T-helper 1 cell treated with Interleukin-12 subunit alpha and Interleukin-12 subunit beta and Interleukin-4 antibody, amounts not matched to agents 30 μg/mL and 1 μg/mL, for 36 hours (primary cell): ENCODE results near the gene CSNK2B.
A peak's percentile ranks its signal among the peaks of the same experiment; 100 is the strongest.

ENCODE experiments used
- H3K27ac Mint-ChIP-seq: one replicate; pipeline ENCODE4 v1.8.0; 2021; ENCODE audit warnings: mild to moderate bottlenecking, mixed read lengths
- H3K27me3 Mint-ChIP-seq: one replicate; pipeline ENCODE4 v1.8.0; 2021; ENCODE audit warnings: low read depth, mixed read lengths
- H3K36me3 Mint-ChIP-seq: one replicate; pipeline ENCODE4 v1.8.0; 2021; ENCODE audit warnings: low read depth, mixed read lengths
- H3K4me1 Mint-ChIP-seq: one replicate; pipeline ENCODE4 v1.8.0; 2021; ENCODE audit warnings: low read depth, mixed read lengths
- H3K4me3 Mint-ChIP-seq: one replicate; pipeline ENCODE4 v1.8.0; 2021; ENCODE audit warnings: mild to moderate bottlenecking, moderate library complexity, mixed read lengths
- H3K9me3 Mint-ChIP-seq: one replicate; pipeline ENCODE4 v1.8.0; 2021; ENCODE audit warnings: mixed read lengths

CSNK2B gene

GRCh38 chr6:31686483-31686882 lies 20.6 kb downstream of the CSNK2B start:
- peaks cover 31% of the 10 kb centered on the region for H3K36me3 Mint-ChIP-seq
- H3K27me3 Mint-ChIP-seq: no peaks in the 10 kb centered on the region
- no peak overlapping the region for H3K4me3 Mint-ChIP-seq
- no peak overlapping the region for H3K27ac Mint-ChIP-seq
- no peaks in the 10 kb centered on the region for H3K9me3 Mint-ChIP-seq
- H3K4me1 Mint-ChIP-seq: peaks cover 1% of the 10 kb centered on the region

- Mint-ChIP-seq H3K9me3 (no peaks in the 10 kb centered on the region), H3K27me3 (no peaks in the 10 kb centered on the region), H3K36me3 (peaks cover 31% of the 10 kb centered on the region), H3K4me3 (no peak overlapping the region), H3K27ac (no peak overlapping the region), H3K4me1 (no peaks in the 10 kb centered on the region)
Observed at GRCh38 chr6:31687321-31687720, 21.4 kb downstream of the CSNK2B start.

- H3K36me3 Mint-ChIP-seq: peaks cover 37% of the 10 kb centered on the region
- no peaks in the 10 kb centered on the region for H3K4me1 Mint-ChIP-seq
- no peak overlapping the region for H3K4me3 Mint-ChIP-seq
- H3K27ac Mint-ChIP-seq: no peak overlapping the region
- H3K27me3 Mint-ChIP-seq: no peaks in the 10 kb centered on the region
- no peaks in the 10 kb centered on the region for H3K9me3 Mint-ChIP-seq
Observed at GRCh38 chr6:31687860-31688693, 22.2 kb downstream of the CSNK2B start.

- H3K27ac Mint-ChIP-seq: no peak overlapping the region
Observed at GRCh38 chr6:31689249-31690110, 23.6 kb downstream of the CSNK2B start.

GRCh38 chr6:31690231-31691077 lies 24.6 kb downstream of the CSNK2B start:
- Mint-ChIP-seq H3K4me3 (no peak overlapping the region), H3K4me1 (no peaks in the 10 kb centered on the region), H3K9me3 (no peaks in the 10 kb centered on the region), H3K27me3 (no peaks in the 10 kb centered on the region), H3K36me3 (peaks cover 38% of the 10 kb centered on the region), H3K27ac (no peak overlapping the region)

More at GRCh38 chr6:31689249-31690110, 23.6 kb downstream of the CSNK2B start:
- H3K36me3 Mint-ChIP-seq: peaks cover 38% of the 10 kb centered on the region
- H3K27me3 Mint-ChIP-seq: no peaks in the 10 kb centered on the region
- no peaks in the 10 kb centered on the region for H3K9me3 Mint-ChIP-seq
- H3K4me1 Mint-ChIP-seq: no peaks in the 10 kb centered on the region
- H3K4me3 Mint-ChIP-seq: no peak overlapping the region

- no peaks in the 10 kb centered on the region for H3K9me3 Mint-ChIP-seq
- H3K4me1 Mint-ChIP-seq: no peaks in the 10 kb centered on the region
- H3K27ac Mint-ChIP-seq: no peak overlapping the region
- no peaks in the 10 kb centered on the region for H3K27me3 Mint-ChIP-seq
- peaks cover 36% of the 10 kb centered on the region for H3K36me3 Mint-ChIP-seq
- no peak overlapping the region for H3K4me3 Mint-ChIP-seq
Observed at GRCh38 chr6:31691078-31691463, 25.2 kb downstream of the CSNK2B start.

GRCh38 chr6:31691564-31692108 lies 25.8 kb downstream of the CSNK2B start:
- Mint-ChIP-seq H3K4me1 (no peaks in the 10 kb centered on the region), H3K36me3 (peaks cover 34% of the 10 kb centered on the region), H3K4me3 (no peak overlapping the region), H3K27me3 (no peaks in the 10 kb centered on the region), H3K9me3 (no peaks in the 10 kb centered on the region), H3K27ac (no peak overlapping the region)

GRCh38 chr6:31692353-31692752 lies 26.5 kb downstream of the CSNK2B start:
- H3K36me3 Mint-ChIP-seq: peaks cover 36% of the 10 kb centered on the region

GRCh38 chr6:31692886-31693285 lies 27.0 kb downstream of the CSNK2B start:
- Mint-ChIP-seq H3K27me3 (no peaks in the 10 kb centered on the region), H3K4me3 (no peak overlapping the region), H3K36me3 (peaks cover 36% of the 10 kb centered on the region), H3K4me1 (peaks cover 8% of the 10 kb centered on the region), H3K27ac (no peak overlapping the region), H3K9me3 (no peaks in the 10 kb centered on the region)

More at GRCh38 chr6:31692353-31692752, 26.5 kb downstream of the CSNK2B start:
- Mint-ChIP-seq H3K4me1 (peaks cover 3% of the 10 kb centered on the region), H3K27ac (no peak overlapping the region), H3K9me3 (no peaks in the 10 kb centered on the region), H3K27me3 (no peaks in the 10 kb centered on the region), H3K4me3 (no peak overlapping the region)

GRCh38 chr6:31693535-31693934 lies 27.7 kb downstream of the CSNK2B start:
- Mint-ChIP-seq H3K4me1 (peaks cover 10% of the 10 kb centered on the region), H3K36me3 (peaks cover 35% of the 10 kb centered on the region), H3K27ac (no peak overlapping the region), H3K9me3 (no peaks in the 10 kb centered on the region), H3K4me3 (no peak overlapping the region), H3K27me3 (no peaks in the 10 kb centered on the region)

- Mint-ChIP-seq H3K36me3 (peaks cover 19% of the 10 kb centered on the region), H3K4me3 (no peak overlapping the region), H3K27me3 (no peaks in the 10 kb centered on the region), H3K9me3 (no peaks in the 10 kb centered on the region), H3K4me1 (peaks cover 21% of the 10 kb centered on the region), H3K27ac (peak overlapping the region; percentile 37)
Observed at GRCh38 chr6:31697555-31697954, 31.7 kb downstream of the CSNK2B start.

GRCh38 chr6:31700740-31701401 lies 35.0 kb downstream of the CSNK2B start:
- Mint-ChIP-seq H3K27me3 (no peaks in the 10 kb centered on the region), H3K4me3 (peak overlapping the region; percentile 25), H3K27ac (no peak overlapping the region), H3K9me3 (no peaks in the 10 kb centered on the region), H3K4me1 (peaks cover 24% of the 10 kb centered on the region), H3K36me3 (peaks cover 14% of the 10 kb centered on the region)

- H3K36me3 Mint-ChIP-seq: peaks cover 11% of the 10 kb centered on the region
- H3K9me3 Mint-ChIP-seq: no peaks in the 10 kb centered on the region
- peak overlapping the region; percentile 93 for H3K4me3 Mint-ChIP-seq
- no peaks in the 10 kb centered on the region for H3K27me3 Mint-ChIP-seq
- H3K27ac Mint-ChIP-seq: peak overlapping the region; percentile 95
- H3K4me1 Mint-ChIP-seq: peaks cover 24% of the 10 kb centered on the region
Observed at GRCh38 chr6:31701666-31702404, 36.0 kb downstream of the CSNK2B start.
